NT2/D1 (cell line): ENCODE measurements around the gene USP9Y.

Source experiments
- SUZ12 ChIP-seq: IDR thresholded peaks from 2 replicates; pipeline ENCODE4 v1.6.1; 2011; ENCODE audit not compliant: insufficient read length, insufficient read depth; ENCODE audit errors: extremely low read depth
- YY1 ChIP-seq: IDR thresholded peaks from 2 replicates; pipeline ENCODE4 v1.6.1; 2011; ENCODE audit not compliant: insufficient read length, insufficient read depth
- ZNF274 ChIP-seq: IDR thresholded peaks from 2 replicates; pipeline ENCODE4 v1.6.1; 2011; ENCODE audit warnings: mild to moderate bottlenecking, low read depth, low read length

DNA sequence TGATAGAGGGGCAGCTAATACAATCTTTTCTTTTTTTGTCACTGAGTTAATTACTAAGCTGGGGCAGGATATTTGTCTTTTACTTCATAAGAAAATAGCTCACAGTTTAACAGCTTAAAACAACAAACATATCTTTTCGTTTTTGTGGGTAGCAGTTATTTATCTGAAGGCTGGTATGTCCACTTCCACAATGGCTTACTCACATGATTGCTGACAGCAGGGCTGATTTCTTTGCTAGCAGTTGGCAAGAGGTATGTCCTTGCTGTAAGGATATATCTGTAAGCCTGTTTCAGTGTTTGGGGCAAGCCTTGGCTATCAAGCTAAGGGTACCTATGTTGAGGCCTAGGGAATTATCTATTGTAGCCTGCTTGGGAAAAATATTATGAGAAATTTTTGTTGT lies 1.1 kb downstream of the USP9Y start:
- TF ChIP-seq ZNF274 (no peak), SUZ12 (no peak), YY1 (no peak)
